ENCODE data around the gene CHSY3. TPM values are rescaled to one million over a fixed set of nuclear protein-coding genes. Genes with fewer than 3 reads are reported as not detected.

The CHSY3 gene
- 0.43 TPM for polyA plus RNA-seq (2013, experiment 1 of 2)
- polyA plus RNA-seq (2013, experiment 2 of 2), result 0.35 TPM

DNA sequence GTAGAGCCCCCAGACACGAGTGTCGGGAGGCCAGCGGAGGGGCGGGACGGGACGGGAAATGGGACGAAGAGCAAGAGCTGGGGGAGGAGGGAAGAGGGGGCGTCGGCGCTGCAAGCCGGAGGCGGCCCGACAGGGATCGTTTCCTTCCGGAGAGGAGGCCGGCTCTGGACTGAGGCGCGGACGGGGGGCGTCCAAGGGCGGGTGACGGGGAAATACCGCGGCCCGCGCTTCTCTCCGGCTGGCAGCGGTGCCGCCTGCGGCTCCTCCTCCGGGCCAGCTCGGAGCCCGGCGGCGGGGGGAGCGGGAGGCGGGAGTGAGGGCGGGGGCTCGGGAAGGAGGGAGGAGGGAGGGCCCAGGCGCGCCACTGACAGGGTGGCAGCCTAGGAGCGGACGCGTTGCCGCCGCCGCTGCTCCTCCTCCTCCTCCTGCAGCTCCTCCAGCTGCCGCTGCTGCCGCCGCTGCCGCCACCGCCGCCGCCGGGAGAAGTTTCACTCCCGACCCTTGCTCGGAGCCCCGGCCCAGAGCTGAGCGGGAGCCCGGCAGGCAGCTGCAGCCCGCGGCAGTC lies at the start of gene CHSY3:
CHSY3 (plus strand) TSS at position 364 of the 565 bp plus-strand sequence.
- H3K27me3 ChIP-seq (ENCODE audit: control insufficient read depth in 3 of 3, insufficient read depth in 3 of 3, low read depth in 1 of 3, low read length in 3 of 3), result peaks cover 3 to 49% (median 23%) of the 10 kb centered on the region in 3 experiments
- peaks cover 7 to 10% of the 10 kb centered on the region in 2 donors for H3K4me1 ChIP-seq (ENCODE audit: control insufficient read depth in 2 of 2, insufficient read depth in 1 of 2, low read depth in 1 of 2, low read length in 2 of 2)
- peak within 1 kb of the TSS; percentile 75 for H2BK5ac ChIP-seq (ENCODE audit: low read length)
- H2AK5ac ChIP-seq (ENCODE audit: low read depth, low read length), result no peak within 1 kb of the TSS
- H3K4me3 ChIP-seq (ENCODE audit: low read length in 2 of 2), result peak within 1 kb of the TSS; percentile 59 to 85
- H3K79me1 ChIP-seq (ENCODE audit: low read depth, low read length), result no peaks in the 10 kb centered on the region
- H3K9me3 ChIP-seq (replicated peaks in 1 of 2; ENCODE audit: control insufficient read depth in 2 of 2, insufficient read depth in 1 of 2, low read depth in 1 of 2, low read length in 2 of 2), result no peaks in the 10 kb centered on the region
- H3K36me3 ChIP-seq (replicated peaks in 1 of 2; ENCODE audit: control insufficient read depth in 2 of 2, insufficient read depth in 2 of 2, low read length in 2 of 2), result no peaks in the 10 kb centered on the region
- H4K91ac ChIP-seq (ENCODE audit: low read depth, low read length, poor library complexity), result no peak within 1 kb of the TSS
- WGBS, 2 donors (ENCODE audit: extremely low coverage in 2 of 2, insufficient read length in 2 of 2, insufficient replicate concordance in 1 of 2), result no CpG with 5 or more reads among the region's 62 CpGs
- peak within 1 kb of the TSS; percentile 44 for H2BK15ac ChIP-seq (ENCODE audit: low read length)
- H2BK120ac ChIP-seq (ENCODE audit: low read depth, low read length), result no peak within 1 kb of the TSS
- no peak within 1 kb of the TSS for H2BK12ac ChIP-seq (ENCODE audit: low read length)
- H4K8ac ChIP-seq (ENCODE audit: low read depth, low read length), result peak within 1 kb of the TSS; percentile 52
- H3K9ac ChIP-seq (ENCODE audit: low read depth, low read length, poor library complexity), result peak within 1 kb of the TSS; percentile 82
- peak within 1 kb of the TSS; percentile 94 for H3K4me2 ChIP-seq (ENCODE audit: insufficient read depth, low read length, poor library complexity, severe bottlenecking)
- DNase-seq (ENCODE audit: low spot score), result peak; percentile 76
- H3K23ac ChIP-seq (ENCODE audit: low read depth, low read length, poor library complexity), result peak within 1 kb of the TSS; percentile 43
- H2AFZ ChIP-seq (ENCODE audit: low read length), result peak within 1 kb of the TSS; percentile 100
- H3K27ac ChIP-seq (replicated peaks; ENCODE audit: low read length), result no peak within 1 kb of the TSS
- peak within 1 kb of the TSS; percentile 49 for H3K14ac ChIP-seq (ENCODE audit: low read length)
- H3K4ac ChIP-seq (ENCODE audit: low read length), result no peak within 1 kb of the TSS
- peak within 1 kb of the TSS; percentile 73 for H3K18ac ChIP-seq (ENCODE audit: low read length)

DNA sequence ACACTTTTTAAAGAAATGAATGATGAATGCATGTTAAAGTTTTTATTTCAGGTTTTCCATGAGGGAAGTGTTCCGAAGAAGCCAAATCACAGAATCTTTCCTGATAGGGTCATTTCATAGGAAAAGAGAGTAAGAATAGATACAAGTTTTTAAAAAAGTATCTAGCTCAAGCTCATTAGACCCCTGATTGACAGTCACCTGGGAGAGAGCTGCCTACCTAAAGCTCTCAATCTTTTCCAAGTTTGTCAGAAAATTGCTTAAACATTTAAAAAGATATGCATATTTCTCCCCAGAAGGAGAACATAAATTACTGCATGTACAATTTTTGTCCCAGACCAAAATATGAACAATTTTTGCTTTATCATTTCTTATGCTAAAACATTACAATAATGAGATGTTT lies 47.9 kb upstream of the CHSY3 start:
- Histone ChIP-seq H3K9ac (ENCODE audit: low read depth, low read length, poor library complexity) (no peak overlapping the region), H3K27me3 (ENCODE audit: control insufficient read depth in 3 of 3, insufficient read depth in 3 of 3, low read depth in 1 of 3, low read length in 3 of 3) (no peaks in the 10 kb centered on the region), H3K79me1 (ENCODE audit: low read depth, low read length) (no peaks in the 10 kb centered on the region), H2BK120ac (ENCODE audit: low read depth, low read length) (no peak overlapping the region), H2BK12ac (ENCODE audit: low read length) (no peak overlapping the region), H2BK15ac (ENCODE audit: low read length) (no peak overlapping the region), H2AK5ac (ENCODE audit: low read depth, low read length) (no peak overlapping the region), H2AFZ (ENCODE audit: low read length) (no peak overlapping the region), H4K8ac (ENCODE audit: low read depth, low read length) (no peak overlapping the region), H3K4me2 (ENCODE audit: insufficient read depth, low read length, poor library complexity, severe bottlenecking) (no peak overlapping the region), H3K4me3 (ENCODE audit: low read length in 2 of 2) (no peak overlapping the region), H3K36me3 (replicated peaks in 1 of 2; ENCODE audit: control insufficient read depth in 2 of 2, insufficient read depth in 2 of 2, low read length in 2 of 2) (no peaks in the 10 kb centered on the region), H2BK5ac (ENCODE audit: low read length) (no peak overlapping the region), H4K91ac (ENCODE audit: low read depth, low read length, poor library complexity) (no peak overlapping the region), H3K18ac (ENCODE audit: low read length) (no peak overlapping the region), H3K27ac (replicated peaks; ENCODE audit: low read length) (no peak overlapping the region), H3K9me3 (replicated peaks in 1 of 2; ENCODE audit: control insufficient read depth in 2 of 2, insufficient read depth in 1 of 2, low read depth in 1 of 2, low read length in 2 of 2) (no peaks in the 10 kb centered on the region), H3K4ac (ENCODE audit: low read length) (no peak overlapping the region), H3K14ac (ENCODE audit: low read length) (no peak overlapping the region), H3K4me1 (ENCODE audit: control insufficient read depth in 2 of 2, insufficient read depth in 1 of 2, low read depth in 1 of 2, low read length in 2 of 2) (no peaks in the 10 kb centered on the region), H3K23ac (ENCODE audit: low read depth, low read length, poor library complexity) (no peak overlapping the region)
- DNase-seq (ENCODE audit: low spot score), result no peak
- WGBS, 2 donors (ENCODE audit: extremely low coverage in 2 of 2, insufficient read length in 2 of 2, insufficient replicate concordance in 1 of 2), result no CpG with 5 or more reads among the region's 1 CpG

DNA sequence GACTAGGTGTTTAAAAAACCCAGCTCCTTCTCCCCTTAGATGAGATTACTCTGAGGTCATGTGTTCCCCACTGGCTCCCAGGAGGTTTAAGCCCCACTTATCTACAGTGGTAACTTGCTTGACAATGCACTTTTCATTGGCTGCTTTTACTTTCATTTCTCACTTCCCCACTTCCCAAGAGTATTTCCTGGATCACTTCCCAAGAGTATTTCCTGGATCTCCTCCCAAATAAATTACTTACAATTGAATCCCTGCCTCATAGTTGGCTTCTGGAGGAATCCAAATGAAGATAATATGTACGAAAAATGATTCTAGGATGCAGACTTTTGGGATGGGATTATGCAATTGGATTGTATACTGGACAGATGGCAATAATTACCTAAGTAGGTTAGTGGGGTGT lies 47.1 kb upstream of the CHSY3 start:
- Histone ChIP-seq H2BK120ac (ENCODE audit: low read depth, low read length) (no peak overlapping the region), H4K8ac (ENCODE audit: low read depth, low read length) (no peak overlapping the region), H3K36me3 (replicated peaks in 1 of 2; ENCODE audit: control insufficient read depth in 2 of 2, insufficient read depth in 2 of 2, low read length in 2 of 2) (no peaks in the 10 kb centered on the region), H3K27ac (replicated peaks; ENCODE audit: low read length) (no peak overlapping the region), H2BK5ac (ENCODE audit: low read length) (no peak overlapping the region), H3K4ac (ENCODE audit: low read length) (no peak overlapping the region), H2BK12ac (ENCODE audit: low read length) (no peak overlapping the region), H3K9me3 (replicated peaks in 1 of 2; ENCODE audit: control insufficient read depth in 2 of 2, insufficient read depth in 1 of 2, low read depth in 1 of 2, low read length in 2 of 2) (no peaks in the 10 kb centered on the region), H3K18ac (ENCODE audit: low read length) (no peak overlapping the region), H3K9ac (ENCODE audit: low read depth, low read length, poor library complexity) (no peak overlapping the region), H3K4me2 (ENCODE audit: insufficient read depth, low read length, poor library complexity, severe bottlenecking) (no peak overlapping the region), H3K23ac (ENCODE audit: low read depth, low read length, poor library complexity) (no peak overlapping the region), H3K4me3 (ENCODE audit: low read length in 2 of 2) (no peak overlapping the region), H3K79me1 (ENCODE audit: low read depth, low read length) (no peaks in the 10 kb centered on the region), H2AFZ (ENCODE audit: low read length) (no peak overlapping the region), H2BK15ac (ENCODE audit: low read length) (no peak overlapping the region), H4K91ac (ENCODE audit: low read depth, low read length, poor library complexity) (no peak overlapping the region), H3K14ac (ENCODE audit: low read length) (no peak overlapping the region), H2AK5ac (ENCODE audit: low read depth, low read length) (no peak overlapping the region), H3K27me3 (ENCODE audit: control insufficient read depth in 3 of 3, insufficient read depth in 3 of 3, low read depth in 1 of 3, low read length in 3 of 3) (no peaks in the 10 kb centered on the region), H3K4me1 (ENCODE audit: control insufficient read depth in 2 of 2, insufficient read depth in 1 of 2, low read depth in 1 of 2, low read length in 2 of 2) (no peaks in the 10 kb centered on the region)
- WGBS, 2 donors (ENCODE audit: extremely low coverage in 2 of 2, insufficient read length in 2 of 2, insufficient replicate concordance in 1 of 2), result no CpG with 5 or more reads among the region's 1 CpG
- no peak for DNase-seq (ENCODE audit: low spot score)

DNA sequence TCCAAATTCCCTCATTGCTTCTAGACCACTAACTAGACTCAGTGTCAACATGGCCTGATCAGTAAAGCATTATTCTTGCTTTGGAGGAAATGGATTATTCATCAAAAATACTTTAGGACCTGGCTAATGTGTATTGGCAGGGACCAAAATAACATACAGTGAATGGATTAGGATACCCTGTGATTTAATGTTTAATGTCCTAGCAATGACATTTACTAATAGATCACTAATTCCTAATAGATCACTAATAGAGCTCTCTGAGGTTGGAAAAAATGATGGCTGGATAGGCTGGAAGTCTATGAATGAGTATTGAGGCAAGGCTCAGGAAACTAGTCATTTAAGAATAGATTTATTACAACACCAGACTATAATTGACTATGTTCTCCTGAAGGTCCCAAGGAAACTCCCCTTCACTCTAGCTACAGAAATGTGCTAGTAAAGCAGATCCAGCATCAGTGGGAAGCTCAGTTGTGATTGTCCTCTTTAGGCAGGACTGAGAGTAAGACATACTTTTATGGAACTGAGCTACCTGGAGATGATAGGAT lies 46.1 kb upstream of the CHSY3 start:
- Histone ChIP-seq H2BK5ac (ENCODE audit: low read length) (no peak overlapping the region), H2AK5ac (ENCODE audit: low read depth, low read length) (no peak overlapping the region), H2AFZ (ENCODE audit: low read length) (no peak overlapping the region), H3K36me3 (replicated peaks in 1 of 2; ENCODE audit: control insufficient read depth in 2 of 2, insufficient read depth in 2 of 2, low read length in 2 of 2) (no peaks in the 10 kb centered on the region), H3K4ac (ENCODE audit: low read length) (no peak overlapping the region), H3K18ac (ENCODE audit: low read length) (no peak overlapping the region), H3K4me3 (ENCODE audit: low read length in 2 of 2) (no peak overlapping the region), H3K9ac (ENCODE audit: low read depth, low read length, poor library complexity) (no peak overlapping the region), H3K79me1 (ENCODE audit: low read depth, low read length) (no peaks in the 10 kb centered on the region), H2BK15ac (ENCODE audit: low read length) (no peak overlapping the region), H3K27ac (replicated peaks; ENCODE audit: low read length) (no peak overlapping the region), H3K14ac (ENCODE audit: low read length) (no peak overlapping the region), H3K4me2 (ENCODE audit: insufficient read depth, low read length, poor library complexity, severe bottlenecking) (no peak overlapping the region), H2BK12ac (ENCODE audit: low read length) (no peak overlapping the region), H3K27me3 (ENCODE audit: control insufficient read depth in 3 of 3, insufficient read depth in 3 of 3, low read depth in 1 of 3, low read length in 3 of 3) (no peaks in the 10 kb centered on the region), H4K91ac (ENCODE audit: low read depth, low read length, poor library complexity) (no peak overlapping the region), H4K8ac (ENCODE audit: low read depth, low read length) (no peak overlapping the region), H3K4me1 (ENCODE audit: control insufficient read depth in 2 of 2, insufficient read depth in 1 of 2, low read depth in 1 of 2, low read length in 2 of 2) (no peaks in the 10 kb centered on the region), H3K9me3 (replicated peaks in 1 of 2; ENCODE audit: control insufficient read depth in 2 of 2, insufficient read depth in 1 of 2, low read depth in 1 of 2, low read length in 2 of 2) (no peaks in the 10 kb centered on the region), H2BK120ac (ENCODE audit: low read depth, low read length) (no peak overlapping the region), H3K23ac (ENCODE audit: low read depth, low read length, poor library complexity) (no peak overlapping the region)
- no peak for DNase-seq (ENCODE audit: low spot score)

Measured in neuronal stem cell (in vitro differentiated cells).